HS-27A (cell line): ENCODE data around the gene PLPP4.

Experiments used
- DNase-seq: peaks from one replicate; pipeline ENCODE4 v3.0.0-alpha.2; 2012; ENCODE audit warnings: low read depth, missing footprints

The PLPP4 gene

DNA sequence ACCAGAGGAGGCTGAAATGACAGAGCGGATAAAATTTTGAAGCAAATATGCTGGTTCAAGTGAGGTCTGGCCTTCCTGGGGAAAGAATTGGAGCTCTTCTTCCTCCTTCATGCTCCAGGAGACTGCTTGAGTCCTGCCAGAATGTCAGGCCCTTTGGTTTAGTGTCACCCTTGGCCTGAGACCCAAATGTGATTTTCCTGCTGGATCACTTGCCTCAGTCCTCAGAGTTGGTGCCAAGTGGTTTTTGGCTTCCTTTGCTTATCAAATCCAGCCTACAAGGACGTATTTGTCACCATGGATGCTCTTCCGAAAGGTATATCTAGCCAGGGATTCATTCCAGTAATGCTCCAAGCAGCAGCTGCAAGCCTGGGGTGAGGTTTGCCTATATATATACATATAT, 118.4 kb downstream of the PLPP4 start:
- no peak for DNase-seq

DNA sequence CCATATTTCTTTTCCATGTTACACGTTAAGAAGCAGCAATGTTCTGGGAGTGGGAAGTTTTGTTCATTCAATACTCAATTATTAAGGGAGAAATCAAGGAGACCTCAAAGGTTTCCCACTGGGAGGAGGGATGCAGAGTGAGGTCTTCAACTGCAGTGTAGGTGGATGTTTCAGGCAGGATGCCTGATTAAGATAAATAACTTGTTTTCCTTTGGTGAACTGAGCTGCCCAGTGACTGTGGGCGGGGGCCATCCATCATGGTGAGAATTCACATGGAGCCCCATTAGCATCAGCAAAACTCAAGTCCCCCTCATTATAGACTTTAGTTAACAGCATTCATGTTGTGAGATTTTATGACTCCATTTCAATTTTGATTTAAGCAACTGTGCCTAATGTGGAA, 121.1 kb downstream of the PLPP4 start:
- no peak for DNase-seq

DNA sequence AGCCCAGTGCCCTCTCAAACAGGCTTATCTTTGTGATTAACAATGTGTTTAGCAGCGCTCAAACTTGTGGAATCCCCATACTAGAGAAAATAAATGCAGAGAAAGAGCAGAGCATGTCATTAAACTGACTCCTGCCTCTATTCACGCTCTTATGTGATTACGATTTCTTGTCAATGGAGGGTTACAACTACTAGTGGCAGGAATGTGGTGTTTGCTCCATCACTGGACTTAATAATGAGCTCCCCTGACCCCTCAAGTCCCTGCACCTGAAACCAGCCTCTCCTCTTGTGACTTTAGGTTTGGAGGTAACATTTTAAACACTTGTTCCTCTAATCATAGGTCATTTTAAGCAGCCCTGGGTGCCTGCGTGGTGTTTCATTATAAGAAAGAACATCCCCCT, 121.9 kb downstream of the PLPP4 start:
- no peak for DNase-seq

DNA sequence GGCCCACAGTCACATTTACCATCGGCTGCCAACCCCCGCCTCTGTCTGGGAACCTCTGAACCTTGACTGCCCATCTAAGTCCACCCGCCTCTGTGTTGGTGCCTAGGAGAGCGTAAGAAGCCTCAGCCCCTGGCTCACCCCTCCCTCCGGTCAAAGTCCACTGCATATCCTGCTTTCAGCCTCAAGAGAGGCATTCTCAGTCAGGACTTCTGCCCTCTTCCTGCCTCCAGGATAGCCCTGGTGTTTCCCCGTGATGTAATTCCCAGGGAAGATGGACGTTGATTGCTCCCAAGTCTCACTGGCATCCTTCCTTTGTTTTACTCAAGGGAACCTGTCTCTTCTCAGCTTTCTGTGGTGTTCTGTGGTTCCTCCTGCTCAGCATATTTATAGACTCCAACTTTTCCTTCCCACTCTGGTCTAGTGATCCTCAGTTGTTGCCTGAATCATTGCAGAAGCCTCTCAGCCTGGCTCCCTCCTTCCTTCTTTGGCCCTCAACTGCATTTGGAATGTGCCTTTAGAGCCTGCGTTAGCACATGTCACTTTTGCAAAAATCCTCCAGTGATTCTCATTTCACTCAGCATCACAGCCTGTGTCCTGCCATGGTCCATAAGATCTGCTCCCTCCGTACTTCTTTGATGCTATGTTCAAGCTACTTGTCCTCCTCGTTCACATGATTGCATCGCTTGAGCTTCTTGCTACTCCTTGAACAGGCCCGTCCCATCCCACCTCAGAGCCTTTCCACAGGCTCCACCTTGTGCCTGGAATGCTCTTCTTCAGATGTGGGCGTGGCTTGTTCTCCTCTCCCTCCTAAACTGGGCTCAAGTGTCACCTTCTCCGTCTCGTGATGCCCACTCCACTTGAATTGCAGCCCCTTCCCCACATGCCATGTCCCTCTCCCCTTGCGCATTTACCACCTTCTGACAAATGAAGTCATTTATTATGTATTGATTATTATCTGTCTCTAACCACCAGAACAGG, 124.2 kb downstream of the PLPP4 start:
- no peak for DNase-seq

DNA sequence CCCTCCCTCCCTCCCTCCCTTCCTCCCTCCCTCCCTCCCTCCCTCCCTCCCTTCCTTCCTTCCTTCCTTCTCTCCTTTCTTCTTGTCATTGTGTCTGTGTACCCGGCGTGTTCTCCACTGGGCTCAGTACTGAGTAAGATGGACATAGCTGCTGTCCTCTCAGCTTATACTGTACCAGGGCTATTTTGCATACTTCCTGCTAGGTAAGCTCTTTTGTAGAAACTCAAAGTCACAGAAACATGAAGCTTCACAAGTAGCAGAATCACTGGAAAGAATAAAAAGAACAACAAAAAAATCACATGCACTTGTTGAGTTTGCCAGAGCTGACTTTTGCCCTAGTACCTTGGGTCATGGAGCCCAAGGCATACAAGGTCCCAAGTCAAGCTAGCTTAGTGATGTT, 125.7 kb downstream of the PLPP4 start:
- DNase-seq, result no peak

DNA sequence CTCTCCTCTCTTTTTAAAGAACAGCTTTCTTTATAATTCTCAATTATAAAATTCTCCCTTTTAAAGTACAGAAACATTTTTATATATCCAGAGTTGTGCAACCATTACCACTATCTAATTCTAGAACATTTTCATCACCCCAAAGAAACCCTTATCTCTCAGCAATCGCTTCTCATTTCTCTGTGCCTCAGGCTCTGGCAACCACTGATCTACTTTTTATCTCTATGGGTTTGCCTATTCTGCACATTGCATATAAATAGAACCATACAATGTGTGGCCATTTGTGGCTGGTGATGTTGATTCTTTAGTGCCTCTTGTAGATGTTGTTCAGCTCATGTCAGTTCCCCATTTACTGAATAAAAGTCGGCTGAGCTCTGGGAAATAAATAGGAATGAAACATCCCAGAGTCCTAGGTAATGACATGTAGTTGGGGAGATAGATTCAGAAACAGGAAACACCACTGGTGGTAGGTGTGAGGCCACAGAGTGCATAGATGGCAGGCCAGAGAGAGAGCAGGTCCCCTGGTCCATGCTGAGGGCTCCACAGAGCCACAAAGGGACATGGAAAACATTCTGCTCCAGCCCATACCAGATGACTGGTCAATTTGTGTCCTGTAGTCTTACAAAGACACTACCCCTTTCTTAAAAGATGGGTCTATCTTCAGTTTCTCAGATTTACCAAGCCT, 126.5 kb downstream of the PLPP4 start:
- DNase-seq, result no peak

DNA sequence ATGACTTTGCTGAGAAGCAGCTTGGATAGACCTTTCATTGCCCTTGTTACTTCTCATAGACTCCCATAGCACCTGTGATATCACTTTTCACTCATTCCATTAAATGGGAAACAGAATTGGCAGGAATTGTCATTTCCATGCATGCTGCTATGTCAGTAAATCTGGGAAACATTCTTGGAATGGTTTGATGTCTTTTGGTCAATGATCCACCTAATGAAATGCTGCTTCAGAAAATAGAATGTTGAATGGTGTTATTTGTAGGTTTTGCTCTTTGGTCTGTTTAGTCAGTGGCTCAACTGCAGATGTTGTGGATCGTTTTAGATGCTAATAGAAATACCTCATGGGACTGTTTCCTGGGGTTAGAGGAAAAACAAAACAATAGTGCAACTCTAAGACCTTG, 127.8 kb downstream of the PLPP4 start:
- no peak for DNase-seq

DNA sequence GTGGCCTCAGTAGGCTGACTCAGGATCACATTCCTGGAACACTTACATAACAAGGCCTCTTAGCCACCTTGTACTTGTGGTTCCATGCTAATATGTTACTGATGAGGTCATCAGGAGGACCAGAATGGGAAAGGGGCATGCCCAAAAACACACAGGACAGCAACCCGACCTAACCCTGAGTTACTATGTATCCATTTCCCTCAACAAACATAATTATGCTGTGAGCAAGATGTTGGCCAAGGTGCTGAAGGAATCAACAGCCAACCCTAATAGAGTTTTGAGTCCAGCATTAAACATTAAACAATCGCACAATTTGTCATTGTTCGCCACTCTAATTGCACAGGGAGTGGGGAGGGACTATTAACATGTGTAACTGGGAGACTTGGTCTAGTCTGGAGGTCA, 129.4 kb downstream of the PLPP4 start:
- DNase-seq, result no peak

DNA sequence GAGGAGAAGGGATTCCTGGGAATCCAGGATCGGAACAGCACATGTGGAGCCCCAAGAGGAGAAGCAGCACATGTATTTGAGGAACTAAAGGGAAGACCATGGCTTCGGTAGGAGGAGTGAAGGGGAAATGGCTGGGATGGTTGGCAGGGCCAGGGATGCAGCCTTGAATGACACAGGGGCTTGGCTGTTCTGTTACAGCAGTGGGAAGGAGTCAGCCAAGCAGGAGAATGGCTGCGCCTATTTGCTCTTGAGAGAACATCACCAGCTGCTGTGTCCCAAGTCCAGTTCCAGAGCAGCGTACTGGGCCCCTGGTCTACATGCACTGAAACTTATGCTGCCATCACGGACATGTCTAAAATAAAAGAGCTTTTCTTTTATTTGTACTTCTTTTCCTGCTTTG, 130.0 kb downstream of the PLPP4 start:
- no peak for DNase-seq

DNA sequence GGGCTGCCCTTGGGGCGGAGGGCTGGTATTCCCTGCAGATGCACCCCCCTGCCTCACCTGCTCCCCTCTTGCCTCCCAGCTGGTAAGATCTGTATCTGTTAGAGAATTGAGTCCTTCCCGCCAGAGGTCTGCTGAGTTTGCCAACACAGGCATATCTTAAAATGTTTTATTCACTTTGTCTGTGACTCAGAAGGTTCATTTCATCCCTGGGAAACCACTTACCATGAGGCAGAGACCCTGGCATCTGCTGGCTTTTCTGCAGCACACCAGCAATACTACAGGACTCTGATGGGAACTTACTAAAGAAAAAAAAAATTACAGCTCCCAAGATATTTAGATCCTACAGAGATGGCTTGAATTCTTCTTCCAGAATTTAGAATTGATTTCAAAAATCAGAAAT, 131.3 kb downstream of the PLPP4 start:
- DNase-seq, result no peak

DNA sequence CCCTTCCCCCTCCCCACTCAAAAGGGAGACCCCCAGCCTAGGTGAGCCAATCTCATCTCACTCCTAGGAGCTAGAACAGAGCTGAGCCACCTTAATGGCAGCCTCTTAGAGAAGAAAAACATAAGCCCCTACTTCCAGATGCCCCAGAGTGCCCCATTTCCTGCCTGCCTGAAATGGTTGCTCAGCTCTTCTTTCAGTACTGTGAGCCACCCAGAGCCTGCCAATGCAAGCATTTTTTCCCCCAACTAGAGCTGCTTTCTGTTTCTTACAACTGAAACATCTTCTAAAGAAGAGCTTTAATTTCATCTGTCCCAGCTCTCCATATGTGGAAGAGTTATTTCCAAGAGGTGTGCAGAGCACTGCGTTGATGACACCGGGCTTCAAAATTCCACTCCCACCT, 136.7 kb downstream of the PLPP4 start:
- DNase-seq, result no peak

DNA sequence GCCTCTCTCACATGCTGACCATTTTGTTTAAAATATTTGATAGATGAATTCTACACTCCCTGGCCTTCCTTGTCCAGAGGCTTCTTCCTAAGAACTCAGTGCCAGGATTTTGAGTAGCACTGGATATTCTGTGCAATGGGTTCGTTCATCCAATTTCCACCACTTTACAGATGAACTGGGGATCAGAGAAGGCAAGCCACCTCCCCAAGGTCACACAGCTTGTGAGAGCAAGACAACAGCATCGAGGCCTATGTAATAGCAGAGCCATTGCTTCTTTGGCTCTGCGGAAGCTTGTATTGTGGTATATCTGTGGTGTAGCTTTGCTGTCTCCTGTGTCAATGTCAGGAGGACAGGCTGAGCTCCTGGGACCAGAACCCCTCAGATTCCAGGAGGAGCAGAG, 140.9 kb downstream of the PLPP4 start:
- no peak for DNase-seq

DNA sequence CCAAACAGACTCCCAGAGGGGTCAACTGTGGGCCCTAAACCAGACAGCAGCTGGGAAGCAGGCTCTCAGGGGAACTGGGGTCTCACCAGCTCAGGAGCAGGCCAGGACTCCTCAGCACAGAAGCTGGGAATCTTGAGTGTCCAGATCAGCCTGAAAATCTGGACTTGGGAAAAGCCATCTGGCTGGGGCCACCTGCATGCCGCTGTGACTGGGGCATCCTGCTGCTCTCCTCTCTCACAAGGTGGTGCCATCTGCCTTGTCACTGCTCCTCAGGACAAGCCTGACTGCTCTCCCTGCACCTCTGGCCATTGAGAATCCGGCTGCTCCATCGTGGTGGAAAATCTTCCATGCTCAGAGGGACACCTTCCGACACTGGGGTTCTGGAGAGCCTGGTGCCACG, 141.4 kb downstream of the PLPP4 start:
- no peak for DNase-seq

DNA sequence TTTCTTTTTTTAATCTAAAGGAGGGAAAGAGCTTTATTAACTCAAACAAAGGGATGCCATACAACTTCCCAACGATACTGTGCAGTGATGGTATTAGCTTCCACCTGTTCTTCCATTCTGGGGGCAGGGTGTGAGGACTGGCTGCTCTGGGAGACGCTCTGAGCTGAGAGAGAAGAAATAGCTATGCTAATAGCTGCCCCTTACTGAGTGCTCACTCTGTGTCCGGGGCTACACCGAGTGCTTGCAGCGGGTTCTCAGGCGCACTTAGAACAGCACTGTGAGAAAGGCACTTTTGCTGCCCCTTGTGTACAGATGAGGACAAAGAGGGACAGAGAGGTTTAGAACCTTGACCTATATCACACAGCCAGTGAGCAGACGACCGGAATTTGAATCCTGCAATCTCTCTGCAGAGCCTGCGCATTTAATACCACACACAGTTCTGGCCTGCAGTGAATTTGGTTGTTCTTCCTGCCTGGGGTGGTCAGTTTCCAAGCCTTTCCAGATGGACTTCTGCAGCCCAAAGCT, 142.2 kb downstream of the PLPP4 start:
- DNase-seq, result no peak

DNA sequence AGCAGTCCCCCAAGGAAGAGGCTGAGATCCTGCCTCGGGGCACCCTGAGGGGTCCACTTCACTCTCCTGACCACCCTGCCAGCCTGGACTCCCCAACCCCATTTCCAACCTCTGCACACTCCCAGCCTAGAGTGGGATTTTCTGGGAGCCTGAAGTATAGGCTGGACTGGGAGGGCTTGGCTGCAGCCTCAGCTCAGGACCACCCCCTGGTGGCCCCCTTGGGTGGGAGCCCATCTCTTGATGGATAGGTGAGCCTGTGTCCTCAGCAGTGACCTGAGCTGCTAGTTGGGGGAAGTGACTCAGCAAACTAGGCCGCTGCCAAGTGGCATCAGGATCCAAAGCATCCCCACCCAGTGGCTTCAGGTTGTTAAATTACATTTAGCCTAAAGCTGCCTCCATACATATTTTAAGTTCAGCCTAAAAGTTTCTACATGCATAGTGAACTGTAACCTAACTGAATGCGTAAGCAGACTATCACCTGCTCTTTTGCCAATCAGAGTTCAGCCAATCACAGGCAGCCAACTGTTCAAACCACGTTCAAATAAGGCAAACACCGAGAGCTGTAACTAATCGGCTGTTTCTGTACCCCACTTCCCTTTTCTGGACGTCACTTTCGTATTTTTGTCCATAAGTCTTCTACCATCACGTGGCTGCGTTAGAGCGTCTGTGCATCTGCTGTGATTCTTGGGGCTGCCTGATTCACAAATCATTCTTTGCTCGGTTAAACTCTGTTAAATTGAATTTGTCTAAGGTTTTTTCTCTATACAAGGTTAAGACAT, 144.0 kb downstream of the PLPP4 start:
- DNase-seq, result no peak

DNA sequence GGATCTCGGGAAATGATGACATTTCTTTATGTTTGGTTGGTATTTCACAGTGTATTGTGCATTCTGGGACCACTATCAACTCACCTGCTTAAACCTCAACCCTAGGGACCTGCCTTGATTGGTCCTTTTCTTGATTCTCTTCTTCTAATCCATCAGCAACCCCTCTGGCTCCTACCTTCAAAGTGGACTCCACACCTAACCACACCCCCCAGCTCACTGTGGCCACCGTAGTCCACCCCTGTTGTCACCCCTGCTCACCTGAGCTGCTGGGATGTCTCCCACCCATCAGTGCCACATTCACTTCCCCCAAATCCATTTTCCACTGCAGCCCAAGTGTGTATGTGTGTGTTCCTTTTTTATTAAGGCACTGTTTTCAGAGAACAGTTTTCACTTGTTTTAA, 145.0 kb downstream of the PLPP4 start:
- no peak for DNase-seq

DNA sequence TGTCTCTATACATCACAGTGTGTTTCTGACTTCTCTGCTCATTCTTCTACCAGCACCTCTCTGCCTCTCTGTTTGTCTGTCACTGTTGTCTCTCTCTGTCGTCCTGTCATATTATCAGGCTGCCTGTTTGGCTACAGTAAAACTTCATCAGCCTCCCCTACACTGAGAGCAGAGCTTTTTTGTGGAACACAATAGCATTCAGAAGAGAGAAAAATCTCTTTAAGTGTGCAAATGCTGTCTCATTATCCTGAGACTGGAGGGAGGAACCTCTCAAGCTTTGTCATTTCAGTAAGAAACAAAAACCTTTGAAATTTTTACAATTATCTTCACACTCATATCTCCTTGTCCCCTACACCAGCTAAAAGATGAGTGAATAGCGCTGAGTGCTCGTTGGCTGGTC, 148.4 kb downstream of the PLPP4 start:
- DNase-seq, result no peak

DNA sequence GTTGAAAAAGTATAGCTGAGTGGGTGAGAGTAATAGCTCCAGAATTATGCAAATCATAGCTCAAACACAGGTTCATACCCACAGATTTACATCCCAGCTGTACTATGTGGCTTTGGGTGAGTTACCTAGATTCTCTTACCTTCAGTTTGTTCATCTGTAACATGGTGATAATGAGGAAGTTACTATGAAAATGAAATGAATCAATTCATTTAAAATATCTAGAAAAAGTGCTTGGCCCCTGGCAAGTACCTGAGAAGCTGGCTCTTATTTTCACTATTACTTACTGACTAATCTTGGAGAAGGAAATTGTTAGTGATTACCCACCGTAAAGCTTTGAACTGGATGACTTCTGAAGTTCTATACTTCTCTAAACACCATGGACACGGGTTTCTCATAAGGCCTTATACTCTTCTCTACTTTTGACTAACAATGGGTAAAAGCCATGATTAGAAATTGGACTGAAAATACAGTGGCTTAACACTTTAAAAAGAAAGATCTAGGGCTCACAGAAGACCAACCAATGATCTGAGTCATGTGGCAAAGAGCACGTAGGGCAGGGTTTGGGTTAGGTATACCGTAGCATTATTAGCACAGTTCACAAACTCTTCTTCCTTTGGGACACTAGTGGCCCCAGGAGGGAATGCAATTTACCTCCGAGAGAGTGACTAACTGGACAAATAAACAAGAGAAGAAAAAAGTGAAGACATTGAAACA, 149.2 kb downstream of the PLPP4 start:
- DNase-seq, result no peak

DNA sequence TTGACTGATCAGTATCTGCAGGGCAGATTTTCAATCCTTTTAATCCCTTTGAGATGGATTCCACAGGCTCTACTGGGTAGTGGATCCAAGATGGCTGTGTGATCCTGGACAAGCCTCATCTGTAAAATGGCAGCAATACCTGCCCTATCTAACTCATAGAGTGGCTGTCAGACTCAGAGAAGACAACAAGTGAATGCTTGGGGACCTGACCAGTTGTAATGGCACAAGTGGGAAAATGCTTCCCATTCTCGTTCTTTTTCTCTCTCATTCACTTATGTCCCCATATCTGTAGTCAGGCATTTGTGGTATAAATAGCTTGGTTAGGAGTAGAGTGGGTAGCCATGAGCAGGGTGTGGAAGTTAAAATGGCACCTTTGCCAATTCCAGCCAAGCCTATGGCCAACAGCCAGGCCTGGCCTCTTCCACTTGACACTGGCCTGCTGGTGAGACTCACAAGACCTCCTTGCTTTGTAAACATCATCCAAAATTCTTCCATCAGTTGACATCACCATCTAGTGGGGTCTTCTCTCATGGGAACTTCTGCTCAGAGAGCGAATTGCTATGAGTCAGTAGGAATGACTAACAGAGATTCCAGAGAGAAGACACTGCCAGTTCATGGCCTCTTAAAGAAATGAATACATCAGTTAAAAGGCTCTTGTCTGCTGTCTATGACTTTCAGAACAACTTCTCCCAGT, 150.1 kb downstream of the PLPP4 start:
- DNase-seq, result no peak

DNA sequence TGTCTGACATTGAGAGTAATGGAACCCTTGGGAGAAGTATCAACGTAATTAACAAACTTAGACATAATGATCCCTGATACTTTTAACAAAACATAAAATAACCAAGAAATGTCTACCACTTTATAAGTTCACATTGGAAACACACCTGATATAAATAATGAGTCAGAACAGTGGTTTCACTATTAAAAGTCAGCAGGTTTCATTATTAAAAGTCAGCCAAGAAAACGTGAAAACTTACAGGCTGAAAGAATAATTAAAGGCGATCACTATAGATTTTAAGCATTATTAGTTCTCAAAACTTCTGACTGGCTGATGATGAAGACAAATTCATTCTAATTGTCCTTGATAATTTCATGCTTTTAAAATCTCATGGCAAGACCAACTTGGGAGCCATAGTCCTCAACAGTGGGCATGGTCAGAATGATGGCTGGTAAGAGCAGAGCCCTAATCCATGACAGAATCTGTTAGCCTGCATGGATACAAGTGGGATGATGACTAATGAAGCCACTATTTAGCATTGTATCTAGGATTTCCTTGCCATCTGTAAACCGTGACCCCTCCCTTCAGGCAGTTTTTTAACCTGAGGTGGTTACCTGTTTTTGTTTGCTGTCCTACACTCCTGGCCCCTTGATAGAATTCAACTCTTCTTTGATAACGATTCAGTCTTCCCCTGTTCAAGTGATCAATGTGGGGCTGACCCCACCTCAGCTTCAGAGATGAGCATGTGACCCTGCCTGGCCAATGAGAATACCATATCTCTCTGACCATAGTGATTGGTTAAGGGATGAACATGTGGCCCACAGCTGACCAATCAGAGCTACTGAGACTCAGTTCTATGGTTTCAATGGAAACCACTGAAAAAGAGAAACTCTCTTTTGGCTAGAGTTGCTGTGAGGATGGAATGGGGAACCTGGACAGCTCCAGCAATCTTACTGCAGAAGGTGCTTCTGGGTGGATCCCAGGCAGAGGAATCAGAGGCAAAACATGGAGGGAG, 151.0 kb downstream of the PLPP4 start:
- DNase-seq, result no peak
